BLaER1 (cell line): ENCODE measurements around the gene NHLH1.

Source experiments
- H3K27ac ChIP-seq: shearing (Covaris generic); formaldehyde crosslinking; 2 replicates; pipeline ENCODE4 v1.8.1; 2022
- H3K27me3 ChIP-seq: shearing (Covaris generic); formaldehyde crosslinking; 2 replicates; pipeline ENCODE4 v1.8.1; 2022
- H3K36me3 ChIP-seq: shearing (Covaris generic); formaldehyde crosslinking; 2 replicates; pipeline ENCODE4 v1.8.1; 2022
- H3K4me1 ChIP-seq: shearing (Covaris generic); formaldehyde crosslinking; 2 replicates; pipeline ENCODE4 v1.8.1; 2022
- H3K4me2 ChIP-seq: shearing (Covaris generic); formaldehyde crosslinking; 2 replicates; pipeline ENCODE4 v1.8.1; 2022
- H3K4me3 ChIP-seq: shearing (Covaris generic); formaldehyde crosslinking; 2 replicates; pipeline ENCODE4 v1.8.1; 2022
- H3K9ac ChIP-seq: shearing (Covaris generic); formaldehyde crosslinking; 2 replicates; pipeline ENCODE4 v1.8.1; 2022
- H3K9me3 ChIP-seq: shearing (Covaris generic); formaldehyde crosslinking; 2 replicates; pipeline ENCODE4 v1.8.1; 2022
- H4K20me1 ChIP-seq: shearing (Covaris generic); formaldehyde crosslinking; 2 replicates; pipeline ENCODE4 v1.8.1; 2022
- Cebpa-rat ChIP-seq: shearing (Covaris generic); IDR thresholded peaks from 2 replicates; pipeline ENCODE4 v1.8.1; 2022

NHLH1 gene

GRCh38 chr1:160354388-160354985, 12.4 kb upstream of the NHLH1 start:
- no peak overlapping the region for H3K4me3 ChIP-seq
- peaks cover 98% of the 10 kb centered on the region for H3K36me3 ChIP-seq
- no peak overlapping the region for H3K27ac ChIP-seq
- H3K4me2 ChIP-seq = no peak overlapping the region
- no peak for TF ChIP-seq Cebpa-rat
- H3K9me3 ChIP-seq = no peaks in the 10 kb centered on the region
- H4K20me1 ChIP-seq = no peaks in the 10 kb centered on the region
- no peaks in the 10 kb centered on the region for H3K27me3 ChIP-seq
- H3K4me1 ChIP-seq = peaks cover 11% of the 10 kb centered on the region
- no peak overlapping the region for H3K9ac ChIP-seq

- H3K9me3 ChIP-seq = no peaks in the 10 kb centered on the region
- H3K4me2 ChIP-seq = no peak overlapping the region
- H3K4me3 ChIP-seq = no peak overlapping the region
- no peaks in the 10 kb centered on the region for H3K27me3 ChIP-seq
- TF ChIP-seq Cebpa-rat = no peak
- no peaks in the 10 kb centered on the region for H4K20me1 ChIP-seq
- H3K27ac ChIP-seq = no peak overlapping the region
- peaks cover 31% of the 10 kb centered on the region for H3K4me1 ChIP-seq
- H3K36me3 ChIP-seq = peaks cover 77% of the 10 kb centered on the region
- H3K9ac ChIP-seq = no peak overlapping the region
Measured at GRCh38 chr1:160357286-160358002, 9.4 kb upstream of the NHLH1 start.

- H3K4me2 ChIP-seq = no peak overlapping the region
- H3K27ac ChIP-seq = no peak overlapping the region
- no peaks in the 10 kb centered on the region for H3K9me3 ChIP-seq
- H3K4me1 ChIP-seq = peaks cover 36% of the 10 kb centered on the region
- no peaks in the 10 kb centered on the region for H3K27me3 ChIP-seq
- no peak overlapping the region for H3K9ac ChIP-seq
- no peak overlapping the region for H3K4me3 ChIP-seq
- TF ChIP-seq Cebpa-rat = no peak
- H4K20me1 ChIP-seq = no peaks in the 10 kb centered on the region
- peaks cover 71% of the 10 kb centered on the region for H3K36me3 ChIP-seq
Measured at GRCh38 chr1:160358073-160358472, 8.8 kb upstream of the NHLH1 start.

GRCh38 chr1:160359559-160360226, 7.2 kb upstream of the NHLH1 start:
- H3K9ac ChIP-seq = peak overlapping the region; percentile 32; the same call in 1 of the 2 replicates
- no peak overlapping the region for H3K4me3 ChIP-seq
- peak overlapping the region; percentile 65 for H3K4me2 ChIP-seq
- TF ChIP-seq Cebpa-rat = no peak
- no peaks in the 10 kb centered on the region for H4K20me1 ChIP-seq
- peaks cover 38% of the 10 kb centered on the region for H3K4me1 ChIP-seq
- H3K27me3 ChIP-seq = no peaks in the 10 kb centered on the region
- H3K36me3 ChIP-seq = peaks cover 55% of the 10 kb centered on the region
- H3K9me3 ChIP-seq = no peaks in the 10 kb centered on the region
- H3K27ac ChIP-seq = peak overlapping the region; percentile 63; the same call in 1 of the 2 replicates

GRCh38 chr1:160360227-160360695, 6.6 kb upstream of the NHLH1 start:
- peak overlapping the region; percentile 32; the same call in 1 of the 2 replicates for H3K9ac ChIP-seq
- H3K27ac ChIP-seq = peak overlapping the region; percentile 63
- peak overlapping the region; percentile 65 for H3K4me2 ChIP-seq
- H3K36me3 ChIP-seq = peaks cover 49% of the 10 kb centered on the region
- no peaks in the 10 kb centered on the region for H3K27me3 ChIP-seq
- H3K4me1 ChIP-seq = peaks cover 38% of the 10 kb centered on the region
- no peaks in the 10 kb centered on the region for H4K20me1 ChIP-seq
- no peaks in the 10 kb centered on the region for H3K9me3 ChIP-seq
- TF ChIP-seq Cebpa-rat = no peak
- H3K4me3 ChIP-seq = no peak overlapping the region

- peaks cover 40% of the 10 kb centered on the region for H3K36me3 ChIP-seq
Measured at GRCh38 chr1:160361199-160361598, 5.7 kb upstream of the NHLH1 start.

GRCh38 chr1:160361814-160362167, 5.1 kb upstream of the NHLH1 start:
- Histone ChIP-seq H3K4me3 (no peak overlapping the region), H3K36me3 (peaks cover 34% of the 10 kb centered on the region), H3K4me2 (peak overlapping the region; percentile 8; the same call in 1 of the 2 replicates), H3K27ac (peak overlapping the region; percentile 33), H3K27me3 (no peaks in the 10 kb centered on the region), H4K20me1 (no peaks in the 10 kb centered on the region), H3K9me3 (no peaks in the 10 kb centered on the region), H3K9ac (no peak overlapping the region; the same call in 1 of the 2 replicates), H3K4me1 (peaks cover 38% of the 10 kb centered on the region)
- TF ChIP-seq Cebpa-rat = no peak

More at GRCh38 chr1:160361199-160361598, 5.7 kb upstream of the NHLH1 start:
- no peak overlapping the region for H3K4me3 ChIP-seq
- no peaks in the 10 kb centered on the region for H3K27me3 ChIP-seq
- no peak overlapping the region for H3K9ac ChIP-seq
- peaks cover 38% of the 10 kb centered on the region for H3K4me1 ChIP-seq
- H3K9me3 ChIP-seq = no peaks in the 10 kb centered on the region
- TF ChIP-seq Cebpa-rat = no peak
- H3K4me2 ChIP-seq = peak overlapping the region; percentile 65
- no peaks in the 10 kb centered on the region for H4K20me1 ChIP-seq
- H3K27ac ChIP-seq = peak overlapping the region; percentile 63; the same call in 1 of the 2 replicates

GRCh38 chr1:160362168-160362957, 4.5 kb upstream of the NHLH1 start:
- Histone ChIP-seq H3K27ac (peak overlapping the region; percentile 33), H3K9ac (peak overlapping the region; percentile 34; the same call in 1 of the 2 replicates)
- TF ChIP-seq Cebpa-rat = no peak

GRCh38 chr1:160363010-160363409, 3.9 kb upstream of the NHLH1 start:
- peaks cover 22% of the 10 kb centered on the region for H3K36me3 ChIP-seq
- H3K4me3 ChIP-seq = no peak overlapping the region
- H3K9ac ChIP-seq = 0 out of 2 replicates have a peak overlapping the region, but pooled peaks have one; percentile 34
- H3K27me3 ChIP-seq = no peaks in the 10 kb centered on the region
- H4K20me1 ChIP-seq = no peaks in the 10 kb centered on the region
- H3K4me1 ChIP-seq = peaks cover 38% of the 10 kb centered on the region
- H3K27ac ChIP-seq = 0 out of 2 replicates have a peak overlapping the region, but pooled peaks have one; percentile 33
- no peak for TF ChIP-seq Cebpa-rat
- H3K9me3 ChIP-seq = no peaks in the 10 kb centered on the region
- 0 out of 2 replicates have a peak overlapping the region, but pooled peaks have one; percentile 8 for H3K4me2 ChIP-seq

More at GRCh38 chr1:160362168-160362957, 4.5 kb upstream of the NHLH1 start:
- no peak overlapping the region for H3K4me3 ChIP-seq
- peaks cover 28% of the 10 kb centered on the region for H3K36me3 ChIP-seq
- H3K4me2 ChIP-seq = peak overlapping the region; percentile 8; the same call in 1 of the 2 replicates
- no peaks in the 10 kb centered on the region for H3K9me3 ChIP-seq
- H3K4me1 ChIP-seq = peaks cover 38% of the 10 kb centered on the region
- H4K20me1 ChIP-seq = no peaks in the 10 kb centered on the region
- H3K27me3 ChIP-seq = no peaks in the 10 kb centered on the region
